AG08396 (cell line): ENCODE measurements around the gene BRD1.

Experiments
- DNase-seq: peaks from one replicate; pipeline ENCODE4 v3.0.0; 2012; ENCODE audit warnings: low spot score, mixed read lengths

The BRD1 gene

GRCh38 chr22:49726701-49727101 lies 101.0 kb downstream of the BRD1 start:
- no peak for DNase-seq

- no peak for DNase-seq
Measured at GRCh38 chr22:49726022-49726681, 101.5 kb downstream of the BRD1 start.

- no peak for DNase-seq
Measured at GRCh38 chr22:49725516-49725915, 102.2 kb downstream of the BRD1 start.

GRCh38 chr22:49724893-49725489 lies 102.7 kb downstream of the BRD1 start:
- DNase-seq, result peak; percentile 88

- no peak for DNase-seq
Measured at GRCh38 chr22:49724030-49724892, 103.4 kb downstream of the BRD1 start.

- no peak for DNase-seq
Measured at GRCh38 chr22:49723478-49724029, 104.1 kb downstream of the BRD1 start.
